Nucleus accumbens (tissue), 56 donors: ENCODE measurements around the gene STUM.

Experiments
- DNase-seq, 56 donors: peaks; one replicate each; lab custom pipeline; 2025; lab: John Stamatoyannopoulos, UW

STUM gene

DNA sequence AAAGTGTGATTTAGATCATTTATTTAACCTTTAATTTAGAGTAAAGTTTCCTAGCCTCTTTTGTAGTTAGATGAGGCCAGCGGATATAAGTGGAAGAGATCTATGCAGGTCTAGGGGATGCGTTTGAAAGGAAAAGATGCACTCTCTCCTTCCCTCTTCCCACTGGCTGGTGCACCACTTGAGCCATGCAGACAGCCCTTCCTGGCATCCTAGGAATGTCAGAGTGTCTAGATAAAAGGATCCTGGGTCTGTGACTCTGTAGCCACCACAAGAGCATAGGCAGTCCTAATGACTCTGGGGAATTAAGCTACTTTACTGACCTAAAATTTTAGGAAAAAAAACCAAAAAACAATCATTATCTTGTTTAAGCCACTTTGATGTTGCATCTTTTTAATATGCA lies 16.0 kb upstream of the STUM start:
- DNase-seq = no peak

GRCh38 chr1:226533220-226533619 lies 15.3 kb upstream of the STUM start:
- no peak for DNase-seq

- DNase-seq = no peak
Measured at GRCh38 chr1:226534098-226534497, 14.5 kb upstream of the STUM start.

DNA sequence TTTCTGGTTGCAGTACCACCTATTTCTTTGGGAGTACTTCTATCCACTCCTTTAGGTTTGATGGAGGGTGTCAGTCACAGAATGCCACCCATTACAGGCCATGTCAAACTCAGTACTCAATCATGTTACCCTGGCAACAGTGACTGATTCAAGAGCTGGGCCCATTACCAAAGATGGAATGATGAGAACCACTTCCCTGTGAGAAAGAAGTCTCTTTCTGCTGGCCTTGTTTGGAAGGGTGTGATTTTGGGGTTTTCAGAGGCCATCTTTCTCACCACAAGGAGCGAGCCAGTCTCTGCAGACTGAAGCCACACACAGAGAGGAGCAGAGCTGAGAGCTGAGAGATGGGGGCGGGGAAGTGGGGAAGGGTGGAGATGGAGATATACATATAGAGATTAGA lies 13.9 kb upstream of the STUM start:
- no peak for DNase-seq

GRCh38 chr1:226535666-226536065 lies 12.9 kb upstream of the STUM start:
- DNase-seq = no peak

DNA sequence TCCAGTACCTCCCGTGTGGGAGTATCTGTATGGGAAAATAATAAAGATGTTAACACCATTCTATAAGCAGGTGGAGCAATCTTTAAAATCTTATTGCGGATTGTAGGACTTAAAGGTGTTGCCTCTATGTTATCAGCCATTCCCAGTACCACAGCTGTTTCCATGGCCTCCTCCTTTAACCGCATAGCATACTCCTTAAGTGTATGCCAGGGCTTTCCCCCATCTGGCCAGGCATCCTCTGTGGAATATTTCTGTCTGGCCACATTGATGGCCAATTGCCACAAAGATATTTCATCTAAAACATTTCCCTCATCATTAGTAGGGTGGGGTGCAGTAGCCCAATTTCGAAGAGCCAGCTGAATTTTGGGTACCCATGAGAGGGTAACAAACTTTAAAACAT lies 7.3 kb upstream of the STUM start:
- no peak for DNase-seq

GRCh38 chr1:226541631-226542622 lies 6.6 kb upstream of the STUM start:
- DNase-seq = no peak

GRCh38 chr1:226542623-226543103 lies 5.9 kb upstream of the STUM start:
- no peak for DNase-seq

DNA sequence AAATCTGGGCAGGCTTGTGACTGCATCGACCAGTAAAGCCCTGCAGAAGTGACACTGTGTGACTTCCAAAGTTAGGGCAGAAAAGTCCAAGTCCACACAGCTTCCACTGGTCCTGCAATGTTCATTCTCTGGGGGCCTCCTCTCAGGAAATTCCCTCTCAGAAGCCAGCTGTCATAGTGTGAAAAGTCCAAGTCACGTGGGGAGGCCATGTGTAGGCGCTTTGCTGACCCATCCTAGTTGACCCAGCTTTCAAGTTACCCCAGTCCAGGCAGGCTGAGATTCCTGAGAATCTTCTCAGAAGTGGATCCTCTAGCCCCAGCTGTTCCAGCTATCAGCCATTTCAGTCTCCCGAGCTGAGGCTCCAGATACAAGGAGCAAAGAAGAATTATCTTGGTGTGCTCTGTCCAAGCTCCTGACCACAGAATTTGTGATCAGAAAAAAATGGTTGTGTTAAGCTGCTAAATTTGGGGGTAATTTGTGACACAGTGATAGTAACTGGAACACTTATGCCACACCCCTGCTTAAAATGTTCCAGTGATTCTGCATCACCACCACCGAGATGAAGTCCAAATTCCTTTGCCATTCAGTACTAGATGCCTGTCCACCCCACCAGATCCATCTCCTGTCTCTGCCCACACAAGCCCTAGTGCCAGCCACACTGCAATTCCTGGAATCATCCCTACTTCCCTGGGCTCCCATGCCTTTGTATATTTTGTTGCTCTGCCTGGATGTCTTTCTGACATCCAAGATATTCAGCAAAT lies 2.5 kb upstream of the STUM start:
- no peak for DNase-seq

DNA sequence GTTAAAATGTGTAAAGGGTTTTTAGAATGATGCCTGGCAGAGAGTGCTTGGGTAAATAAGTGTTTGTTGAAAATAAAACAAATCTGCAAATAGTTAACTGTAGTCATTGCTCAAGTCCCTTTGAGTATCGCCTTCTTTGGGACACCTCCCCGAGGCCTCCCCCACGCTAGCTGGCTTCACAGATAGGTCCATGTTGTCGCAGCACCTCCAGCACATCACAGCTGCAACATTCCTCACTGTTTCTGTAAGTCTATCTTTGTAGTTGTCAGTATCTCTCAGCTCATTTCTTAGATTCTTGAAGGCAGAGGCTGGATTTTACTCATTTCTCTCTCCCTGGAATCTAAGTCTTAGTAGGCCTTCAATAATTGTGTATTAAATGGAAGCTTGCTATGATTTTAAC lies 1.6 kb upstream of the STUM start:
- DNase-seq = no peak

DNA sequence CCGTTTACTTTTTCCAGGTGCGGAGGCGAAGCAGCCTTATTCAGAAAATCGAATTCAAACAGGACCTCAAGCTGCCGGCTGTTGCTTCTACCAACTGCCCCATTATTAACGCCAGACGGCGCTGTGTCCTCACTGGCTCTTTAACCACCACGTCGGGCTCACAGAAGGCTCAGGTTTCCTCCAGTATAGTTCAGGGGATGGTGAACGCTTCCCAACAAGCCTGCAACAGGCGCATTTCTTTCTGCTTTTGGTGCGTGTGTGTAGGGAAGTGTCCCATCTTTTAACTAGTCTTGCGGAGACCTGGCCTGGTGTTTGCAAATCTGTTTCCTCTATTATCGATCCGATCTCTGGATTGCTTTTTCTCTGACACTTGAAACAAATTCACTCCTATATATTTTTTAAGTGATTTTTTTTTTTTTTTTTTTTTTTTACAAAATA lies 791 bp upstream of the STUM start:
- peak in 48 of 56 donors; percentile 21 to 88 (median 62) for DNase-seq

DNA sequence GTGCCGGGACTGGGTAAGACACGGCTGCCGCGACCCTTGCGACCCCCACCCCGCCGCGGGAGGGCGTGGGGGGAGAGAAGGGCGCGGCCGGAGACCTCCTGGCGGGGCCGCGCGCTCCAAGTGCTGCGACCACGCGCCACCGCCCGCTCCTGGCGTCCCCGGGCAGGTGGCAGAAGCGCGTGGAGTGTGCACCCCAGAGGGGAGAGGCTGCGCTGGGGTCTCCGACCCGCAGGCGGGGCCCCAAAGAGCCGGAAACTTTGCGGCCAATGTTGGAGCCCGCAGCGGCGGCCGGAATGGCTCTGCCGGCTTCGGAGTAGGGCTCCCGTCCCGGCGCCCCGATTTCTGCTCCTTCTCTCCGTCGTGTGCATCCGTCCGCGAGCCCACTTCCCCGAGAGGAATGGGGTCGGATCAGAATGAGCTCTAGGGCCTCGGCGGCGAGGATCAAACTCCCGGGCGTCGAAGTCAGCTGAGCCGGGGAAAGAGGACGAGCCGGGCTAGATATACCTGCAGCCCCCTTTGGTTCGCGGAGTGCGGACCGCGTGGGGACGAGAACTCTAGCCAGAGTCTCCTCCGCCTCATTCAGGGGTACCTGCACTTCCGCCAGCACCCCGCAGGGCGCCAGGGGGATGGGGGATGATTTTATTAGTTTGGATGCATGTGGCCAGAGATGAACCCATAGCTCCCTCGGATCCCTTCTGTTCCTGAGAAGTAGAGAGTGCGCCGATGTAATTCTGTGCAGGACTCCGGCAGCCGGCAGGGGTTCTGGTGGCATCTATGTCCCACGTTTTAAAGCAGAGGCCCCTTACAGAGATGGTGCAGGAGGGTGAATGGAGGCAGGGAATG lies 751 bp downstream of the STUM start:
- DNase-seq = no peak

DNA sequence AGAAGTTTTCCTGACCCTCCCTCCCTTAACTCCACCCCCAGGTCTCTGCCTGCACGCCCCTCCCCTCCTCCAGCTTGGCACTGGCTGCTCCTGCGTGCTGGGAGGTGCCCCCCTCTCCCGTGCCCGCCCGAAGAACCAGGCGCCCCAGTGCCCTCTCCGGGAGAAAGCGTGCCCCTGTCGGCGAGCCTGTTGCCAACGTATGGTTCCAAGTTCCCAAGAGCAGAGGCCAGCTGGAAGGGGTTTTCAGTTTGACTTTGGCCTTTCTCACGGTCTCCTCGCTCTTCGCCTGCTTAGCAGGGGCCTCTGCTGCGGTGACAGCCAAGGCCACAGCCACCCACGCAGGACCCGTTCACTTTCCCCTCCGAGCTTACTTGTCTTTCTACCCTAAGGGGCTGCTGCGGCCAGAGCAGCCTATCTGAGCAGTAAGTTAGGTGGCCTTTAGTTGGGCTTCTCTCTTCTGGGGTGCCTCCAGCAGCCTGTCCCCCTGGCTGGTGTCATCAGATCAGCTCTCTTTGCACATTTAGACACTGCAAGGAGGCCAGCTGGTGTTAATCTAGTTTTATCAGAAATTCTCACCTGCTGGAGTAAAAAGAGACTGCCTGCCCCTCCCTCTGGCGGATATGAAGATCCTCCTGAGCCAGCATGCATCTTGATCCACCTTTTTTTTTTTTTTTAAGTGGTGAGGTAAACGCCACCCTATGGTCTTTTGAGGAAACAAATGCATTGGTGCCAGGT lies 1.5 kb downstream of the STUM start:
- peak in 48 of 56 donors; percentile 23 to 83 (median 56) for DNase-seq

- DNase-seq = no peak
Measured at GRCh38 chr1:226550672-226551041, 2.1 kb downstream of the STUM start.

DNA sequence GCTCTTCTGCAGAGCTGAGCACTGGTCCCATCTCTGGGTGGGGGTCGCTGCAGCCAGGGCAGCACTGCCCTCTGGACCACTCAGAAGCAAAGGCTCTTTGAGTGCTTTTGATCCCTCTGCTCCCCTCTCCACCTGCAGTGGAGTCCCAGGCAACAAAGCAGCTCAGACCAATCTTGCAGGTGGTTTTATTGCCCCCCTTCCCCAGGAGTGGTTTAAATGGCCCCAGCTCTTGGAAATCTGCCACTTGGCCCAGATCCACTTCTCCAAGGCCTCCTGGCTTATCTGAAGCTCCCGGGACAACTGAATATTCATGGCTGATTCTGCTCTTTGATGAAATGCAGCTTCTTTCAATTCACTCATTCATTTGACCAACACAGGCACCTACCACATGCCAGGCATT lies 2.7 kb downstream of the STUM start:
- DNase-seq = peak in 1 of 56 donors; percentile 34

DNA sequence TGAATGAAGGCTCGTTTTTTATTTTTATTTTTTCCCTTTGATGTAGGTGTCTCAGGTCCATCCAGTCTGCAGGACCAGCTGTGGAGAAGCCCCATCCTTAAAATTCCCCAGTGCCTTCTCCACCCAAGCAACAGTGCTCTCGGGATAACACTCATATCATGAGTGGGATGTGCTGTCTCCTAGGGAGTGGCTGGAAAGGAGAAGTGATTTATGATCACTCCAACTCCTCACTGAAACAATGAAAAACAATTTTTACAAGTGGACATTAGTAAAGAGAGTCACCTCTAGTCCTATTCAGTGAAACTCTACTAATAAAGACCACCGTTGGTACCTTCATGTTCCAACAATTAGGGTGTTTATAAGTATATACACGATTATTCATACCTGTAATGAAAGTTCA lies 3.5 kb downstream of the STUM start:
- no peak for DNase-seq

DNA sequence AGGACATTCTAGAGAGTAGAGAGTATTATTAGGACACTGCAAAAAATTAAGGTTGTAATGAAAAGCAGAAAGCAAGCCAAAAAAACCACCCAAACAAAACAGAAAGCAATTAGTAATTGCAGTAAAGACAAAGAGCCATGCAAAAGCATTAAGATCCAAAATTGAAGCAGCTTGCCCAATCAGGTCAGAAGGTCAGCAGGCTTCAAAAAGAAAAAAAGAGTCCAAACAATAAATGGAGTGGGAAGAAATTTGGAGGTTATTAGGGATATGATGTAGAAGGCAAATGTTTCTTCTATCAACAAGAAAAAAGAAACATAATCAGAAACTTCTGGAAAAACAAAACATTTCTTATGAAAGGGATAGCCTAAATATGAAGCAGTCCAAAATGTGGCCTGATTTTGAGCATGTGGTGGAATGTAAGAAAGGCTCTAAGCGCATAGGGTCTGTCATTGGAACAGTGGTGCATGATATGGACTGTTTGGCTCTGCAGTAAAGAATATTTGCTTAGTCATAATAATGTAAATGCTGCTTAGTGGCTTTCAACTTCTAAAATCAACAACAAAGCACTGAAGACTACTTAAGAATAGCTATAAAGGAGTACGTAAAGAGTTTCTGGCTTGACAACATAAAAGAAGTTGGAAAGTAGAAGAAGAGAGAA lies 4.8 kb downstream of the STUM start:
- no peak for DNase-seq

DNA sequence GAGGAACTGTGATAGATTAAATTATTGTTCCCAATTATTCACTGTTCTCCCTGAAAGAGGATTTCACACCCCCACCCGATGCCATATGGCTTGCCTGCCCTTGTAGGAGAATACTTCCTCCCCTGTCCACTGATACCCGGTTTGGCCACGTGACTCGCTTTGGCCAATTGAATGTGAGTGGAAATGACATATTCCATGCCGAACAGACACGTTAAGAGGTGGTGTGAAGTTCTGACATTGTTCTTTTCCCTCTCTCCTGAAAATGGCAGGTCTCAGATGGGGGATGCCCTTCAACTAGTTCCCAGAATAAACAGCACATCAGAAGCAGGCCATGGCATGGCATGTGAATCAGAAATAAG lies 5.3 kb downstream of the STUM start:
- DNase-seq = no peak

GRCh38 chr1:226555092-226555491 lies 6.5 kb downstream of the STUM start:
- DNase-seq = no peak
